Neural cell (in vitro differentiated cells): ENCODE measurements around the gene TM9SF4.

Source experiments
- EZH2 ChIP-seq: fragments of 200-600, 300-800 bp; shearing (Covaris generic), sonication (generic); IDR thresholded peaks from 2 replicates; pipeline ENCODE4 v1.6.1; 2014; ENCODE audit warnings: antibody characterized with exemption, low read length, borderline replicate concordance, mild to moderate bottlenecking; ENCODE audit not compliant: insufficient read depth, poor library complexity, severe bottlenecking
- MXI1 ChIP-seq: fragments of 450-650 bp; conservative IDR thresholded peaks from 2 replicates; pipeline ENCODE4 v1.6.1; 2014; ENCODE audit warnings: antibody characterized with exemption, mild to moderate bottlenecking; ENCODE audit not compliant: poor library complexity, severe bottlenecking
- POLR2AphosphoS5 ChIP-seq: IDR thresholded peaks from 2 replicates; pipeline ENCODE4 v1.6.1; 2012
- TF ChIP-seq, protein P1 (sequence below): IDR thresholded peaks from 2 replicates; pipeline ENCODE4 v1.6.1; 2012; ENCODE audit warnings: borderline replicate concordance
- TF ChIP-seq, protein P2 (sequence below): fragments of 450-650 bp; IDR thresholded peaks from 2 replicates; pipeline ENCODE4 v1.5.1; 2014; ENCODE audit warnings: antibody characterized with exemption, mild to moderate bottlenecking, moderate library complexity; ENCODE audit not compliant: poor library complexity, severe bottlenecking

DNA sequence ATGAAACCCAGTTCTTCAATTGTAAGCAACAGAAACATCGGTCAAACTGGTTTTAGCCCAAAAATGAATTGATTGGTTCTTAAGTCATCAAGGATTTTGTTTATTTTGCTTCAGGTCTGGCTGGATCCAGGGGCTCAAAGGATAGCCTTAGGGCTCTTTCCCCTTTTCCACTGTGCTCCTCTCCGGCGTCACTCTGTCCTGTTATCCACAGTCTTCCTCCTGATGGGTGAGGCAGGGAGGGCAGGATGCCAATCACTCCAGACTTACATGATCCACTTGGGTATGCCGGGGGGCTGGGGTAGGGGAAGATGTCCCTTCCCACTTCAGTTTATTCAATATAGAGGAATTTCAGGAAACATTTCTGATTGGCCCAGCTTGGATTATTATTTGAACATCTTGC lies 58.0 kb downstream of the TM9SF4 start:
- TF ChIP-seq, protein P1, sequence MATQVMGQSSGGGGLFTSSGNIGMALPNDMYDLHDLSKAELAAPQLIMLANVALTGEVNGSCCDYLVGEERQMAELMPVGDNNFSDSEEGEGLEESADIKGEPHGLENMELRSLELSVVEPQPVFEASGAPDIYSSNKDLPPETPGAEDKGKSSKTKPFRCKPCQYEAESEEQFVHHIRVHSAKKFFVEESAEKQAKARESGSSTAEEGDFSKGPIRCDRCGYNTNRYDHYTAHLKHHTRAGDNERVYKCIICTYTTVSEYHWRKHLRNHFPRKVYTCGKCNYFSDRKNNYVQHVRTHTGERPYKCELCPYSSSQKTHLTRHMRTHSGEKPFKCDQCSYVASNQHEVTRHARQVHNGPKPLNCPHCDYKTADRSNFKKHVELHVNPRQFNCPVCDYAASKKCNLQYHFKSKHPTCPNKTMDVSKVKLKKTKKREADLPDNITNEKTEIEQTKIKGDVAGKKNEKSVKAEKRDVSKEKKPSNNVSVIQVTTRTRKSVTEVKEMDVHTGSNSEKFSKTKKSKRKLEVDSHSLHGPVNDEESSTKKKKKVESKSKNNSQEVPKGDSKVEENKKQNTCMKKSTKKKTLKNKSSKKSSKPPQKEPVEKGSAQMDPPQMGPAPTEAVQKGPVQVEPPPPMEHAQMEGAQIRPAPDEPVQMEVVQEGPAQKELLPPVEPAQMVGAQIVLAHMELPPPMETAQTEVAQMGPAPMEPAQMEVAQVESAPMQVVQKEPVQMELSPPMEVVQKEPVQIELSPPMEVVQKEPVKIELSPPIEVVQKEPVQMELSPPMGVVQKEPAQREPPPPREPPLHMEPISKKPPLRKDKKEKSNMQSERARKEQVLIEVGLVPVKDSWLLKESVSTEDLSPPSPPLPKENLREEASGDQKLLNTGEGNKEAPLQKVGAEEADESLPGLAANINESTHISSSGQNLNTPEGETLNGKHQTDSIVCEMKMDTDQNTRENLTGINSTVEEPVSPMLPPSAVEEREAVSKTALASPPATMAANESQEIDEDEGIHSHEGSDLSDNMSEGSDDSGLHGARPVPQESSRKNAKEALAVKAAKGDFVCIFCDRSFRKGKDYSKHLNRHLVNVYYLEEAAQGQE = no peak
- TF ChIP-seq POLR2AphosphoS5 (no peak), MXI1 (no peak), EZH2 (no peak)
- TF ChIP-seq, protein P2, sequence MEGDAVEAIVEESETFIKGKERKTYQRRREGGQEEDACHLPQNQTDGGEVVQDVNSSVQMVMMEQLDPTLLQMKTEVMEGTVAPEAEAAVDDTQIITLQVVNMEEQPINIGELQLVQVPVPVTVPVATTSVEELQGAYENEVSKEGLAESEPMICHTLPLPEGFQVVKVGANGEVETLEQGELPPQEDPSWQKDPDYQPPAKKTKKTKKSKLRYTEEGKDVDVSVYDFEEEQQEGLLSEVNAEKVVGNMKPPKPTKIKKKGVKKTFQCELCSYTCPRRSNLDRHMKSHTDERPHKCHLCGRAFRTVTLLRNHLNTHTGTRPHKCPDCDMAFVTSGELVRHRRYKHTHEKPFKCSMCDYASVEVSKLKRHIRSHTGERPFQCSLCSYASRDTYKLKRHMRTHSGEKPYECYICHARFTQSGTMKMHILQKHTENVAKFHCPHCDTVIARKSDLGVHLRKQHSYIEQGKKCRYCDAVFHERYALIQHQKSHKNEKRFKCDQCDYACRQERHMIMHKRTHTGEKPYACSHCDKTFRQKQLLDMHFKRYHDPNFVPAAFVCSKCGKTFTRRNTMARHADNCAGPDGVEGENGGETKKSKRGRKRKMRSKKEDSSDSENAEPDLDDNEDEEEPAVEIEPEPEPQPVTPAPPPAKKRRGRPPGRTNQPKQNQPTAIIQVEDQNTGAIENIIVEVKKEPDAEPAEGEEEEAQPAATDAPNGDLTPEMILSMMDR = no peak
